Ascending aorta (tissue), 2 donors: ENCODE measurements around the gene PRKAR1A. TPM values are rescaled to one million over a fixed set of nuclear protein-coding genes. Genes with fewer than 3 reads are reported as not detected.

Experiments
- DNase-seq, 2 donors: peaks; one replicate each; pipeline ENCODE4 v3.0.0-alpha.2; 2019; ENCODE audit warnings: low spot score in 2 of 2
- H3K27ac ChIP-seq, 2 donors: fragments of 200-600 bp; sonication (generic); one replicate each; pipeline ENCODE4 v1.5.1; 2016 to 2017; ENCODE audit warnings: mild to moderate bottlenecking in 1 of 2
- H3K27me3 ChIP-seq: fragments of 200-600 bp; sonication (generic); one replicate; pipeline ENCODE4 v1.5.1; 2017
- H3K36me3 ChIP-seq, 2 donors: fragments of 200-600 bp; sonication (generic); one replicate each; pipeline ENCODE4 v1.5.1; 2016
- H3K4me1 ChIP-seq, 2 donors: fragments of 200-600 bp; sonication (generic); one replicate each; pipeline ENCODE4 v1.5.1; 2016 to 2017; ENCODE audit warnings: mild to moderate bottlenecking in 1 of 2
- H3K4me3 ChIP-seq, 2 donors: fragments of 200-600 bp; sonication (generic); one replicate each; pipeline ENCODE4 v1.5.1; 2016 to 2017; ENCODE audit warnings: mild to moderate bottlenecking in 1 of 2
- H3K9me3 ChIP-seq, 2 donors: fragments of 200-600 bp; sonication (generic); one replicate each; pipeline ENCODE4 v1.5.1; 2016
- intact Hi-C: fragments of 100-400 bp; cut with DNase I; formaldehyde crosslinking; loops from one replicate; pipeline ENCODE4 v1.15.1; 2023
- total RNA-seq: library from RNA; depleted of rRNA; stranded (reverse); fragments of >200 nt; gene quantifications from one replicate; pipeline ENCODE4 v1.1.0, GENCODE V29; 2016
- TF ChIP-seq, protein P1 (sequence below), 3 experiments: fragments of 200-600 bp in 2 of 3; fragments of 450-650 bp in 1 of 3; sonication (generic) in 2 of 3; IDR thresholded peaks; one replicate each; pipeline ENCODE4 v1.5.1; 2016 to 2019; ENCODE audit warnings: antibody characterized with exemption in 3 of 3, mild to moderate bottlenecking in 1 of 3, moderate library complexity in 1 of 3

PRKAR1A gene
- total RNA-seq, 1 donor from 2014 or later = 233 TPM

DNA sequence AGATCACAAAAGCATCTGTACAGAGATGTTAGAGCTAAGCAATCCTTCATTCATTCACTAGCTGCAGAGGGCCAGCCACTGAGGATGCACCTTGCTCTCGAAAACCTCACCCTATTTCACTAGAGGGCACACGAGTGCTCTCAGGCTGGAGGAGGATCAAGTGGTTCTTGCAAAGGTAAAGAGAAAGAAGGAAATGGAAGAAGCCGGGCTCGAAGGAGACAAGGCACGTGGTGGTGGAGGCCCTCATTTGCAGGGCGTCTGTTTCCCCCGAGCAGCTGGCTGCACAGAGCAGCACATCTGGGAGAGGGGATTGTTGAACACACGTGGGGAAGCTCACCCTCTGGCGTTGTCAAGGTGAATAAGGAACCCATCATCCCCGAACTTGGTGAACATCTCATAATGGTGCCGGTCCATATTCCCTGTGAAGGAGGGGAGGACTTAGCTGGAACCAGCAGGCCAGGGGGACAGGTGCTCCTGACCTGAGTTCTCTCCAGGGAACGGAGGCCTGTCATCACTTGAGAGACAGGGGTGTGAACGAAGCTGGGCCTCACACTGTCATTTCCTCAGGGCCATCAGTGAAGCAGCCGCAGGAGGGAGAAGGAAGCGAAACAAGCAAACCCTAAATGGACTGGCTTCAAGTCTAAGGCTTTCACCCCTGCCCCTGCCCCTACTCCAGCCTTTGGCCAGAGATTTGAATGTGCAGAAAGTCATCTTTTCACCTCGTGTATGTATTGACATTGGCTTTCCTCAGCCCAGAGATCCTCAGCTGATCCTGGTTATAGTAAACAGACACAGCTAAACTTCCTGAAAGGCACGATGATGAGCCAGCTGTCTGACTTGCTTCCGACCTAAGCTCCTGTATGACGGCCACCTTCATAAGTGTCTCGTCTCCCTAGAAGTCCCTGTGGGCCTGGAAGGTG lies 27.6 kb downstream of the PRKAR1A start:
- Histone ChIP-seq H3K36me3 (peaks cover 15 to 33% of the 10 kb centered on the region in 2 donors), H3K27ac (no peak overlapping the region), H3K27me3 (no peaks in the 10 kb centered on the region), H3K9me3 (no peaks in the 10 kb centered on the region), H3K4me3 (no peak overlapping the region), H3K4me1 (no peaks in the 10 kb centered on the region)
- no peak for DNase-seq
- intact Hi-C loops = no loop called here
- TF ChIP-seq, protein P1, sequence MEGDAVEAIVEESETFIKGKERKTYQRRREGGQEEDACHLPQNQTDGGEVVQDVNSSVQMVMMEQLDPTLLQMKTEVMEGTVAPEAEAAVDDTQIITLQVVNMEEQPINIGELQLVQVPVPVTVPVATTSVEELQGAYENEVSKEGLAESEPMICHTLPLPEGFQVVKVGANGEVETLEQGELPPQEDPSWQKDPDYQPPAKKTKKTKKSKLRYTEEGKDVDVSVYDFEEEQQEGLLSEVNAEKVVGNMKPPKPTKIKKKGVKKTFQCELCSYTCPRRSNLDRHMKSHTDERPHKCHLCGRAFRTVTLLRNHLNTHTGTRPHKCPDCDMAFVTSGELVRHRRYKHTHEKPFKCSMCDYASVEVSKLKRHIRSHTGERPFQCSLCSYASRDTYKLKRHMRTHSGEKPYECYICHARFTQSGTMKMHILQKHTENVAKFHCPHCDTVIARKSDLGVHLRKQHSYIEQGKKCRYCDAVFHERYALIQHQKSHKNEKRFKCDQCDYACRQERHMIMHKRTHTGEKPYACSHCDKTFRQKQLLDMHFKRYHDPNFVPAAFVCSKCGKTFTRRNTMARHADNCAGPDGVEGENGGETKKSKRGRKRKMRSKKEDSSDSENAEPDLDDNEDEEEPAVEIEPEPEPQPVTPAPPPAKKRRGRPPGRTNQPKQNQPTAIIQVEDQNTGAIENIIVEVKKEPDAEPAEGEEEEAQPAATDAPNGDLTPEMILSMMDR (IDR thresholded peaks at IDR 0.05) = peak in 2 of 3 experiments; percentile 6 to 8

DNA sequence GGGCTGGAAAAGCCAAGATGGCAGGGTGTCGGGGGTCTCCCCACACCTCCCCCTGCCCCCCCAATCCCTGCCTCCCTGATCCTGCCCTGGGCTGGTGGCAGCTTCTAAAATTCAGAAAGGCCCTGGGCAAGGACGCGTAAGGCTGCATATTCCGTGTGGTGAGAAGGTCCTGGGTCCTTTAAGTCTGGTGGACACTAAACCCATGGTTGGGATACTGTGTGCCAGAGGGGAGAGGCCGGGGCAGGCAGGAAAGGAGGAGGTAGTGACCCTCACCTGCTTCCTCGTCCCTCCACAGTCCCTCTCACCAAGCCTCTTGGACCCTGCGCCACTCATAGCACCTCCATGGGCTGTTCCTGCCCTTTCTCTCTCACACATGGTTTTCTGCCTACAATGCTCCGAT lies 28.8 kb downstream of the PRKAR1A start:
- intact Hi-C loops = no loop called here
- peaks cover 15 to 28% of the 10 kb centered on the region in 2 donors for H3K36me3 ChIP-seq

DNA sequence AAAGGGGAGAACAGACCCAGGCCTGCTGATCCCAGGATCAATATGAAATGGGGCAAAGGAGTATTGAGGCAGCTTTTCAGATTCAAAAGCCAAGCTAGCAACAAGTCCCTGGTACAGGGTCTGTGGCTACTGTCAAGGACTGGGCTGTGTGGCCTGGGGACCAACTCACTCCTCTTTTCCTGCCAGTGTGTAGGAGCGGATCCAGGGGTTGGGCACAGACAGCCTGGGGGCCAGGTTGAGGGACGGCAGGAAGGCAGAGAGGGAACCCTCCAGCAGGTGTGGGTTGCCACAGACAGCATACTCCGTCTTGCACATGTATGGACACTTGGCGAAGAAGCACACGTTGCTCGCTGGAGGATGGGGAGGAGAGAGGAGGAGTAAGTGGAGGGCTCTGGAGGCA lies 29.6 kb downstream of the PRKAR1A start:
- peaks cover 11 to 20% of the 10 kb centered on the region in 2 donors for H3K36me3 ChIP-seq
- TF ChIP-seq, protein P1 (IDR thresholded peaks at IDR 0.05) = no peak
- intact Hi-C loops = no loop called here
- DNase-seq = no peak
- H3K4me1 ChIP-seq = no peaks in the 10 kb centered on the region
- H3K27ac ChIP-seq = no peak overlapping the region
- no peaks in the 10 kb centered on the region for H3K27me3 ChIP-seq
- no peak overlapping the region for H3K4me3 ChIP-seq
- no peaks in the 10 kb centered on the region for H3K9me3 ChIP-seq

More for the DNA sequence above, 28.8 kb downstream of the PRKAR1A start:
- TF ChIP-seq, protein P1 (IDR thresholded peaks at IDR 0.05) = no peak
- DNase-seq = no peak
- no peaks in the 10 kb centered on the region for H3K4me1 ChIP-seq
- no peak overlapping the region for H3K27ac ChIP-seq
- H3K4me3 ChIP-seq = no peak overlapping the region
- H3K27me3 ChIP-seq = no peaks in the 10 kb centered on the region
- no peaks in the 10 kb centered on the region for H3K9me3 ChIP-seq

DNA sequence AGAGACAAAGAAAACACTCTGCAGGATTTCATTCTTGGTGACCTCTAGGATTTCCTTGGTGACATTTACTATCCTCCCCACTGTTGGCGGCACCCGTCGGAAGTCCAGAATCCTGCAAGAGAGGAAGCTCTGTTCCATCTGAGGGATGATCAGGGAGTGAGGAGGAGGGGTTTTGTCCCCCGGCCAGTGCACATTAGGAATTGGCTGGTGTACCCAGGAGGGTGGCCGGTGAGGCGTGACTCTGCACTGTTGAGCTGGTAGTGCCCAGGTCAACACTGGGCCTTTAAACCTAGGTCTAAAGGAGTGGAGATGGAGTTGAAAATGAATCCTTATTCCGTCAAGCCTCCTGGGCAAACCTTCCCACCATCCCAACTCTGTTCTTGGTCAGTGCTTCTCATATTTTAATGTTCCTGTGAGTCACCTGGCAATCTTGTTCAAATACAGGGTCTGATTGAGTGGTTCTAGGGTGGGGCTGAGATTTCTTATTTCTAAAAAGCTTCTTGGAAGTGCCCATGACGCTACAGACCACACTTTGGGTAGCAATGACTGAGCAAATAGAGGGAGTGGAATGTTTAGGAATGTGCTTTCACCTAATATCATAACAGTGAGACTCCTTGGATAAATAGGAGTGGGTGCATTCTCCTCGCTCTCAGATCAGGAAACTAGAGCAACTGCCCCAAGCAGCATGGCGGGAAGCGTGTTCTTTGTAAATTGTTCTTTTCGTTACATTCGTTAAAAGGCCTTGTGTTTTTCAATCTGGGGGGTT lies 30.7 kb downstream of the PRKAR1A start:
- intact Hi-C loops = no loop called here
- DNase-seq = no peak
- H3K4me3 ChIP-seq = no peak overlapping the region
- TF ChIP-seq, protein P1 (IDR thresholded peaks at IDR 0.05) = no peak
- no peaks in the 10 kb centered on the region for H3K4me1 ChIP-seq
- no peak overlapping the region for H3K27ac ChIP-seq
- peaks cover 10 to 11% of the 10 kb centered on the region in 2 donors for H3K36me3 ChIP-seq
- H3K9me3 ChIP-seq = no peaks in the 10 kb centered on the region
- no peaks in the 10 kb centered on the region for H3K27me3 ChIP-seq

DNA sequence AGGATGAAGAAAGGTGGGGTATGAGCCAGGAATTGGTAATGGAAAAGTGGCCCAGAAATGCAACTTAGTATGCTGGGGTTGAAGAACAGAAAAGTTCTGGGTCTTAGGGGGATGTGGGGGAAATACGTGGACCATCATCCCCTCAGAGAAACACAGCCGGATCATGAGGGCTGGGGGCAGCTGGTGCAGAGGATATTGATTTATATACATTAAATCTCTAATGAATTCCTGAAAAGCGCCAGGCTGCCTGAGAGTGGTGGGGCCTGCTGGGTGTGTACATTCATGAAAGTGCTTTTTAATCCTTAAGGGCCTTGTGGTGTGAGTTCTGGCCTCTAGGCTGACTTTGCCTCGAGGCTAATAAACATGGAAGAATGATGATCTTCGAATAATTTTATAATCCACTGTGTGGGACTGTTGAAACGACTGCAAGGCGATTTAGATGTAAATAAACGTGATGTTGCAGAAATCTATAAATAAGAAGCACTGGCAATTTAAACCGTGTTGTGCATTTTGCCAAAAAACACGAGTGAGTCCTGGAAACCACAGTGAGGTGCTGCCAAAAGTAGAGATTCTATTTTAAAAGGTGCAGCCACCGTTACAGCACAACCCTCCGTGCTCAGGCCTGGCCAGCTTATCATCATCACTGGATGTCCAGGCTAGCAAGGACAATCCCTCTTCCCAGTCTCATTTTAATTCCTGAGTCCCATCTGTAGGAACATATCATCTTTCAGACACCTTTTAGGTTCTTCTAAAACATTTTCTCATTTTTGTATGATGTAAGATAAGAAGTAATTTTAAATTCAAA lies 32.1 kb downstream of the PRKAR1A start:
- H3K27ac ChIP-seq = no peak overlapping the region
- DNase-seq = no peak
- H3K27me3 ChIP-seq = no peaks in the 10 kb centered on the region
- no peak overlapping the region for H3K4me3 ChIP-seq
- TF ChIP-seq, protein P1 (IDR thresholded peaks at IDR 0.05) = no peak
- intact Hi-C loops = no loop called here
- H3K4me1 ChIP-seq = no peaks in the 10 kb centered on the region
- H3K36me3 ChIP-seq = peaks cover 8 to 11% of the 10 kb centered on the region in 2 donors
- no peaks in the 10 kb centered on the region for H3K9me3 ChIP-seq
